ENCODE results near the gene SNX25.

DNA sequence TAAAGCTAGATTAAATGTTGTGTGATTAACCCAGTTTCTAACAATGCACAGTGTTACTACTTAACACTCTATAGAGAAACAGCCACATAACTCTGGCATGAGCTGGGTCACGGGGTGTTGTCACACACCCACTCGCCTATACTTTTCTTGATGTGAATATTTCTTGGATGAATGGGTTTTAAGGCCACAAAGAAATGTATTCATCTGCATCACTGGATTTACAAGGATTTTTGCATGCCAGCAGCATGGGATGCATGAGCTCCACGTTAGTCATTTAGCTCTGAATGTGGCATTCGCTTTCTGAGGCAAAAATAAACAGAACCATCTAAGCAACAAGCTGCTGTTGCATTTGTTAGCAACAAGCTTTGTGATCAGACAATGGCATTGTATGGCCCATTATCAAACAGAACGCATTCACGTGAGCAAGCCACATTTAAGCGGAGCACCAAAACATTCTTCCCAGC, 96.6 kb downstream of the SNX25 start:
- TF ChIP-seq EZH2phosphoT487 (IDR thresholded peaks at IDR 0.05; ENCODE audit: borderline replicate concordance, low read depth) (no peak), FOXM1 (IDR thresholded peaks at IDR 0.05; ENCODE audit: low read depth) (no peak), NFIC (IDR thresholded peaks at IDR 0.05; ENCODE audit: borderline replicate concordance) (no peak; the same call in 1 of the 2 replicates), RFX5 (IDR thresholded peaks at IDR 0.05; ENCODE audit: low read length) (no peak), EP300 (IDR thresholded peaks at IDR 0.05; ENCODE audit: borderline replicate concordance in 1 of 2, low read depth in 1 of 2, low read length in 1 of 2) (peak in 1 of 2 experiments; percentile 42; a peak in 1 of 4 replicates), SIN3A (IDR thresholded peaks at IDR 0.05; ENCODE audit: borderline replicate concordance, low read depth, low read length) (peak; percentile 42; the same call in 1 of the 2 replicates), YY1 (IDR thresholded peaks at IDR 0.05; ENCODE audit: low read depth) (no peak), GATA2 (CRISPR knock-in tag; IDR thresholded peaks at IDR 0.05) (no peak), RCOR1 (IDR thresholded peaks at IDR 0.05; ENCODE audit: low read length) (no peak)
- TF ChIP-seq, protein P1, sequence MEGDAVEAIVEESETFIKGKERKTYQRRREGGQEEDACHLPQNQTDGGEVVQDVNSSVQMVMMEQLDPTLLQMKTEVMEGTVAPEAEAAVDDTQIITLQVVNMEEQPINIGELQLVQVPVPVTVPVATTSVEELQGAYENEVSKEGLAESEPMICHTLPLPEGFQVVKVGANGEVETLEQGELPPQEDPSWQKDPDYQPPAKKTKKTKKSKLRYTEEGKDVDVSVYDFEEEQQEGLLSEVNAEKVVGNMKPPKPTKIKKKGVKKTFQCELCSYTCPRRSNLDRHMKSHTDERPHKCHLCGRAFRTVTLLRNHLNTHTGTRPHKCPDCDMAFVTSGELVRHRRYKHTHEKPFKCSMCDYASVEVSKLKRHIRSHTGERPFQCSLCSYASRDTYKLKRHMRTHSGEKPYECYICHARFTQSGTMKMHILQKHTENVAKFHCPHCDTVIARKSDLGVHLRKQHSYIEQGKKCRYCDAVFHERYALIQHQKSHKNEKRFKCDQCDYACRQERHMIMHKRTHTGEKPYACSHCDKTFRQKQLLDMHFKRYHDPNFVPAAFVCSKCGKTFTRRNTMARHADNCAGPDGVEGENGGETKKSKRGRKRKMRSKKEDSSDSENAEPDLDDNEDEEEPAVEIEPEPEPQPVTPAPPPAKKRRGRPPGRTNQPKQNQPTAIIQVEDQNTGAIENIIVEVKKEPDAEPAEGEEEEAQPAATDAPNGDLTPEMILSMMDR (IDR thresholded peaks at IDR 0.05) = no peak
- TF ChIP-seq, protein P2, sequence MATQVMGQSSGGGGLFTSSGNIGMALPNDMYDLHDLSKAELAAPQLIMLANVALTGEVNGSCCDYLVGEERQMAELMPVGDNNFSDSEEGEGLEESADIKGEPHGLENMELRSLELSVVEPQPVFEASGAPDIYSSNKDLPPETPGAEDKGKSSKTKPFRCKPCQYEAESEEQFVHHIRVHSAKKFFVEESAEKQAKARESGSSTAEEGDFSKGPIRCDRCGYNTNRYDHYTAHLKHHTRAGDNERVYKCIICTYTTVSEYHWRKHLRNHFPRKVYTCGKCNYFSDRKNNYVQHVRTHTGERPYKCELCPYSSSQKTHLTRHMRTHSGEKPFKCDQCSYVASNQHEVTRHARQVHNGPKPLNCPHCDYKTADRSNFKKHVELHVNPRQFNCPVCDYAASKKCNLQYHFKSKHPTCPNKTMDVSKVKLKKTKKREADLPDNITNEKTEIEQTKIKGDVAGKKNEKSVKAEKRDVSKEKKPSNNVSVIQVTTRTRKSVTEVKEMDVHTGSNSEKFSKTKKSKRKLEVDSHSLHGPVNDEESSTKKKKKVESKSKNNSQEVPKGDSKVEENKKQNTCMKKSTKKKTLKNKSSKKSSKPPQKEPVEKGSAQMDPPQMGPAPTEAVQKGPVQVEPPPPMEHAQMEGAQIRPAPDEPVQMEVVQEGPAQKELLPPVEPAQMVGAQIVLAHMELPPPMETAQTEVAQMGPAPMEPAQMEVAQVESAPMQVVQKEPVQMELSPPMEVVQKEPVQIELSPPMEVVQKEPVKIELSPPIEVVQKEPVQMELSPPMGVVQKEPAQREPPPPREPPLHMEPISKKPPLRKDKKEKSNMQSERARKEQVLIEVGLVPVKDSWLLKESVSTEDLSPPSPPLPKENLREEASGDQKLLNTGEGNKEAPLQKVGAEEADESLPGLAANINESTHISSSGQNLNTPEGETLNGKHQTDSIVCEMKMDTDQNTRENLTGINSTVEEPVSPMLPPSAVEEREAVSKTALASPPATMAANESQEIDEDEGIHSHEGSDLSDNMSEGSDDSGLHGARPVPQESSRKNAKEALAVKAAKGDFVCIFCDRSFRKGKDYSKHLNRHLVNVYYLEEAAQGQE (IDR thresholded peaks at IDR 0.05; ENCODE audit: low read depth, low read length) = no peak
